Hypothalamus (tissue), 51 donors: ENCODE data around the gene ZNF749.
A peak's percentile ranks its signal among the peaks of the same experiment; 100 is the strongest.
"Not testable (repeated sequence)": the region's sequence is repeated elsewhere in the genome, so short reads cannot be mapped to it uniquely, and the experiment has no call there.

Source experiments
- DNase-seq, 51 donors: peaks; one replicate each; lab custom pipeline; 2025; lab: John Stamatoyannopoulos, UW

The ZNF749 gene

GRCh38 chr19:57465680-57466381 is 30.7 kb downstream of the ZNF749 start:
- no peak for DNase-seq

DNA sequence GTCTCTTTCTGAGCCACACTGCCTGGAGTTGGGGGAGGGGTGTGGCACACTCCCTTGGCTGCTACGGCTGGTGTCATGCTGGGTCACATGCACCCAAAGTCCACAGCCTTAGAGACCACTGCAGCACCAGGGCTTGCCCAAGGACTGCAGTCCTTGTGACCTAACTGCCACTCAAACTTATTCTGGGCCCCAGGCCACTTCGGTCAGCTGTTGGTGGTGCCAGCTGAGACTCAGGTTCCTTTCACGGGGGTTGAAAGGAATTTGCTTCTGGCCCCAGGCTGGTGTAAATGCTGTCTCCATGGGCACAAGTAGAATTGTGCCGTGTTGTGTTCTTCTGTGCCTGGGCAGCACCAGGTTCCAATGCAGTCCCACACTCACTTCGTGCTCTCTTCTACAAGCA is 31.4 kb downstream of the ZNF749 start:
- DNase-seq, result peak in 3 of 51 donors; percentile 1 to 12 (median 4)

DNA sequence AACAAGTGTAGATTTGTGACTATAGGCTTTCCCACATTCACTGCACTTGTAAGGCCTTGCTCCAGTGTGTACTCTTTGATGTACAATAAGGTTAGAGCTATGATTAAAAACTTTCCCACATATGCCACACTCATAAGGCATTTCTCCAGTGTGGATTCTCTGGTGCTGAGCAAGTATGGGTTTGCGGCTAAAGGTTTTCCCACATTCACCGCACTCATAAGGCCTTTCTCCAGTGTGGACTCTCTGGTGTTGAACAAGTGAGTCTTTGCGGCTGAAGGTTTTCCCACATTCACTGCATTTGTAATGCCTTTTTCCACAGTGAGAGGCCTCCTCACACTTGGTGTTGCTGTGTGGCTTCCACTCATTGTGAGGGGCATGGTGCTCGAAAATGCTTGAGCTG is 38.5 kb downstream of the ZNF749 start:
- no peak for DNase-seq

GRCh38 chr19:57477191-57478008 is 42.3 kb downstream of the ZNF749 start, which contains the start of gene ZNF772:
Gene ZNF772 (minus strand): TSS chr19:57477566. CDS start chr19:57477309, 257 bp downstream.
- DNase-seq, result peak; percentile 16 to 96 (median 82)

GRCh38 chr19:57487477-57488298 is 52.6 kb downstream of the ZNF749 start, which contains the start of gene ZNF419:
Gene ZNF419 (plus strand): TSS chr19:57487750. CDS start chr19:57487951, 201 bp downstream.
- DNase-seq, result peak; percentile 19 to 95 (median 83)

GRCh38 chr19:57488299-57488644 is 53.1 kb downstream of the ZNF749 start:
- not testable (repeated sequence) for DNase-seq
